GM12873 (cell line): ENCODE measurements around the gene MBTPS2.

Source experiments
- TF ChIP-seq, protein P1 (sequence below): IDR thresholded peaks from 2 replicates; pipeline ENCODE4 v1.5.1; 2012; ENCODE audit warnings: low read depth, mild to moderate bottlenecking, moderate library complexity, low read length, control low read depth; ENCODE audit not compliant: insufficient read depth; ENCODE audit errors: missing control alignments

Gene MBTPS2

DNA sequence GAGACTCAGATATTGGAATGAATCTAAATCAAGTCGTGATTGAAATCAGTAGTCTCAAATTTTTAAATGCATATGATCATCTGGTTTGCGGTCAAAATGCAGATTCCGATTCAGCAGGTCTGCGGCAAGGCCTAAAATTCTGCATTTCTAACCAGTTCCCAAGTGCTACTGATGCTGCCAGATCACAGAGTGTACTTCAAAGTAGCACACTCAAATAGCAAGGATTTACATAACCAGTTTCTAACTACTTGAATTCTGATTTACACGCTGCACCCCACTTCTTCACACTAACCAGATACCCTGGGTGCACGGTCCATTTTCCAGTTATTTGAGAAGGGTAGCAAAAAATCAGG is 752 bp downstream of the MBTPS2 start:
- TF ChIP-seq, protein P1, sequence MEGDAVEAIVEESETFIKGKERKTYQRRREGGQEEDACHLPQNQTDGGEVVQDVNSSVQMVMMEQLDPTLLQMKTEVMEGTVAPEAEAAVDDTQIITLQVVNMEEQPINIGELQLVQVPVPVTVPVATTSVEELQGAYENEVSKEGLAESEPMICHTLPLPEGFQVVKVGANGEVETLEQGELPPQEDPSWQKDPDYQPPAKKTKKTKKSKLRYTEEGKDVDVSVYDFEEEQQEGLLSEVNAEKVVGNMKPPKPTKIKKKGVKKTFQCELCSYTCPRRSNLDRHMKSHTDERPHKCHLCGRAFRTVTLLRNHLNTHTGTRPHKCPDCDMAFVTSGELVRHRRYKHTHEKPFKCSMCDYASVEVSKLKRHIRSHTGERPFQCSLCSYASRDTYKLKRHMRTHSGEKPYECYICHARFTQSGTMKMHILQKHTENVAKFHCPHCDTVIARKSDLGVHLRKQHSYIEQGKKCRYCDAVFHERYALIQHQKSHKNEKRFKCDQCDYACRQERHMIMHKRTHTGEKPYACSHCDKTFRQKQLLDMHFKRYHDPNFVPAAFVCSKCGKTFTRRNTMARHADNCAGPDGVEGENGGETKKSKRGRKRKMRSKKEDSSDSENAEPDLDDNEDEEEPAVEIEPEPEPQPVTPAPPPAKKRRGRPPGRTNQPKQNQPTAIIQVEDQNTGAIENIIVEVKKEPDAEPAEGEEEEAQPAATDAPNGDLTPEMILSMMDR: no peak

DNA sequence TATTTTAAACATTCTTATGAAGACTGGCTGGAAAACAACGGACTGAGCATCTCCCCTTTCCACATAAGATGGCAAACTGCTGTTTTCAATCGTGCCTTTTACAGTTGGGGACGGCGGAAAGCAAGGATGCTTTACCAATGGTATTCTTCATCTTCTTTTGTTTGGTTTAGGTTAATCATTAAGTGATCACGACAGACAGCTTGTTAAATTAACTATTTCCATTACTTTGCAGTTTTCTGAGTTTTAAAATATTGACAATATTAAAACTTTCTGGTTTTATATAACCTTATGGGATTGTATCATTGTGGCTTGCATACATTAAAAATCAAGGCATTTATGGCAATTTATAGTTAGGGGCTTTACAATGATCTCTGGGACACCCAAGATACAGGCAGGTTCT is 3.8 kb downstream of the MBTPS2 start:
- TF ChIP-seq, protein P1: no peak

DNA sequence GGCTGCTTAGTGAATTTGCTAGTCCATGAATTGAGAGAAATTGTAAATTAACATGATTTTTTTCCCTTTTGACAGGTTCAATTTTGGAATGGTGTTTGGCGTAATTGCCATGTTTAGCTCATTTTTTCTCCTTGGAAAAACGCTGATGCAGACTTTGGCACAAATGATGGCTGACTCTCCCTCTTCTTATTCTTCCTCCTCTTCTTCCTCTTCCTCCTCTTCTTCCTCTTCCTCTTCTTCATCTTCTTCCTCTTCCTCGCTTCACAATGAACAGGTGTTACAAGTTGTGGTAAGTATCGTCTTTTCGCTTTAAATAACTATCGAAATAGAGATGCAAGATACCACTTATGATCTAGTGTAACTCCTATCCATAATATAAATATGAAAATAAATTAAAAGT is 5.7 kb downstream of the MBTPS2 start:
- TF ChIP-seq, protein P1: no peak

DNA sequence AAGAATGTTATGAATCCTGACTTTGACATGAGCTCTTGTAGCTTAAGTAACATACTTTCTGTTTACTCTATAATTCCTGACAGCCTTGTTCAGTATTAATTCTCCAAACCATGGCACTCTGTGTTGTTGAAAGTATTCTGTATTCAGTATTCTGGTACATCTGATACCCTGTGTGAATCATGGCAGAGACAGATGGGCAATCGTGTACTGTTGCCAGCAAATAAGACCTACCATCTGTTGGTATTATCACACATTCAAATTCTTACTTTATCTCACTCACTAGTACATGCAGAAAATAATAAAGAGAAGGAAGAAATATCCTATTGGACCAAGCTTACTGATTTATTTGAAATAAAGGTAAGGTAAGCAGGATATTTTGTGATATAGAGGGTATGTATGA is 7.9 kb downstream of the MBTPS2 start:
- TF ChIP-seq, protein P1: no peak

DNA sequence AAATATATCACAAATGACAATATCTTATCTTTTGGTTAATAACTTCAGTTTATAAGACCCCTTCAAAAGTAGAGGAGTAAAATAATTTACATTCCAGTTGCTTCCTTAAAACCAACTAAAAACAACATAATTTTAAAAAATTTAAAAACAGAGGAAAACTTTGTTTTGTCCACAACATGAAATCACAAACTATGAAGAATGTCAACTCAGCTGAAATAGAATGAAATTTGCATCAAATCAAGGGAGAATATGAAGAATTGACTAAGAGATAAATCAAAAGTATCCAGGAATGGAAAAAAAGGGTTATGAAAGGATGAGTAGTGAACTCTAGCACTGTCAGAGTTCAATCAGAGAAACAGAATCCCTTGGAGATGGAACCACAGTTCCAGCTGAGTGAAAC is 14.2 kb downstream of the MBTPS2 start:
- TF ChIP-seq, protein P1: no peak

DNA sequence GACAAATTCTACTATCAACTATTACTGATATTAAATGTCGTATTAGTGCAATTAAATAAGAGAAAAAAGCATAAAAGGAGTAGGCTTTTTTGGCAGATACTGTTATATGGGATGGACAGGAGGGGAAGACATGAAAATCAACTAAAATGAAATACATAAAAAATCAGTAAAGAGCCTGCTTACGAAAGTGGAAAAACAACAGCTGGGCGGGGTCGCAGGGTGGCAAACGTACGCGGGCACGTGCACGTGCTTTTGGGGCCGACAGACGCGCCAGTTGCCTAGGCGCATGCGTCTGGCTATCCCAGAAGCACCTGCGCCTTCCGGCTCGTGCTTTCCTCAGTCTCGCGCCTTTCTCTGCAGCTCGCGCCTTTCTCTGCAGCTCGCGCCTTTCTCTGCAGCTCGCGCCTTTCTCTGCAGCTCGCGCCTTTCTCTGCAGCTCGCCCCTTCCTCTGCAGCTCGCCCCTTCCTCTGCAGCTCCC is 16.6 kb downstream of the MBTPS2 start, which contains the start of gene YY2:
Gene YY2 (plus strand): TSS at position 51 of the 479 bp plus-strand sequence. CDS start 498 bp downstream, outside the sequence.
- TF ChIP-seq, protein P1: no peak

DNA sequence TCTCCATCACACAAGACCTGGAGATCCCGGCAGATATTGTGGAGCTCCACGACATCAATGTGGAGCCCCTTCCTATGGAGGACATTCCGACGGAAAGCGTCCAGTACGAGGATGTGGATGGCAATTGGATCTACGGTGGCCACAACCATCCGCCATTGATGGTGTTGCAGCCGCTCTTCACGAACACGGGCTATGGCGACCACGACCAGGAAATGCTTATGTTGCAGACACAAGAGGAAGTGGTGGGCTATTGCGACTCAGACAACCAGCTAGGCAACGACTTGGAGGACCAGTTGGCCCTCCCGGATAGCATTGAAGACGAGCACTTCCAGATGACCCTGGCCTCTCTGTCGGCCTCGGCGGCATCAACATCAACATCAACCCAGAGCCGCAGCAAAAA is 17.1 kb downstream of the MBTPS2 start:
- TF ChIP-seq, protein P1: no peak
